ENCODE data around the gene LRGUK.

GRCh38 chr7:134197345-134197744, 70.2 kb downstream of the LRGUK start:
- TF ChIP-seq CTCF (conservative IDR thresholded peaks at IDR 0.05; ENCODE audit: low read depth, low read length), result no peak
- no peak for TF ChIP-seq BHLHE40 (IDR thresholded peaks at IDR 0.05; ENCODE audit: low read depth, low read length)
- TF ChIP-seq MAFK (IDR thresholded peaks at IDR 0.05; ENCODE audit: low read depth, low read length), result no peak
